HCT116 (cell line): ENCODE measurements around the gene APC2. TPM values are rescaled to one million over a fixed set of nuclear protein-coding genes. Genes with fewer than 3 reads are reported as not detected.

Source experiments
- ATAC-seq: fragments of 200-7000 bp; cut with Tn5 transposase; 2 replicates; pipeline ENCODE4 v1.9.1; 2020; ENCODE audit warnings: mild to moderate bottlenecking, moderate library complexity
- BruUV-seq: library from RNA; stranded (reverse); fragments of 400-500 nt; replicated peaks from 2 replicates; lab custom pipeline; 2021; lab: Mats Ljungman, UMichigan
- CTCF ChIA-PET: fragments of 300-600 bp; sonication (Branson Sonifier 250); formaldehyde crosslinking; loops from one replicate; lab custom pipeline; 2021; ENCODE audit warnings: antibody characterized with exemption; lab: Charles Lee
- POLR2A ChIA-PET: fragments of 300-600, 350-600 bp; sonication (Branson Sonifier 250); formaldehyde crosslinking; loops from one replicate; lab custom pipeline; 2021; ENCODE audit warnings: antibody characterized with exemption; lab: Charles Lee
- RAD21 ChIA-PET, 2 experiments: fragments of 300-600 bp; sonication (Branson Sonifier 250); formaldehyde crosslinking; loops; one replicate each; lab custom pipeline; 2023; ENCODE audit warnings: low total read pairs in 2 of 2; ENCODE audit not compliant: uncharacterized antibody in 2 of 2, unreplicated experiment in 2 of 2, low non-redundant PET in 1 of 2; lab: Charles Lee
- DNase-seq: peaks from one replicate; pipeline ENCODE4 v3.0.0-alpha.2; 2010; ENCODE audit warnings: low read depth, low spot score
- H2AFZ ChIP-seq: fragments of 200-600 bp; shearing (Covaris generic), sonication (generic); 2 replicates; pipeline ENCODE4 v1.6.1; 2017; ENCODE audit warnings: low read depth, mixed run types, mixed read lengths, antibody characterized with exemption, low read length; ENCODE audit not compliant: poor library complexity, severe bottlenecking
- H3K27ac ChIP-seq: 2 replicates; pipeline ENCODE4 v1.5.1; 2012; ENCODE audit warnings: low read depth, low read length
- H3K27me3 ChIP-seq: fragments of 200-600 bp; sonication (generic); 2 replicates; pipeline ENCODE4 v1.6.1; 2016; ENCODE audit warnings: mixed run types, low read length, mixed read lengths; ENCODE audit not compliant: insufficient read depth
- H3K36me3 ChIP-seq, 2 experiments: fragments of 200-500 bp in 1 of 2; fragments of 200-600 bp in 1 of 2; sonication (Bioruptor generic) in 1 of 2; sonication (generic) in 1 of 2; 2 replicates each; pipeline versions ENCODE4 v1.5.1 to v1.6.1; 2014 to 2016; ENCODE audit warnings: low read length in 2 of 2, inconsistent platforms in 1 of 2, mixed read lengths in 1 of 2, mixed run types in 1 of 2; ENCODE audit not compliant: insufficient read depth in 2 of 2, control insufficient read depth in 1 of 2
- H3K4me1 ChIP-seq, 2 experiments: fragments of 200-600 bp in 1 of 2; sonication (generic) in 1 of 2; 2 replicates each; pipeline versions ENCODE4 v1.5.1 to v1.6.1; 2012 to 2017; ENCODE audit warnings: low read length in 2 of 2, inconsistent platforms in 1 of 2, mild to moderate bottlenecking in 1 of 2, mixed read lengths in 1 of 2, mixed run types in 1 of 2, moderate library complexity in 1 of 2; ENCODE audit not compliant: insufficient read depth in 2 of 2, control insufficient read depth in 1 of 2
- H3K4me2 ChIP-seq: fragments of 200-600 bp; sonication (generic); 2 replicates; pipeline ENCODE4 v1.6.1; 2017; ENCODE audit warnings: mixed run types, low read length, mixed read lengths
- H3K4me3 ChIP-seq, 2 experiments: fragments of 200-600 bp in 1 of 2; sonication (generic) in 1 of 2; replicated peaks in 1 of 2; 2 replicates each; pipeline ENCODE4 v1.5.1; 2011 to 2016; ENCODE audit warnings: low read length in 2 of 2, control low read depth in 1 of 2, low read depth in 1 of 2, mild to moderate bottlenecking in 1 of 2, mixed read lengths in 1 of 2, mixed run types in 1 of 2
- H3K79me2 ChIP-seq: fragments of 200-600 bp; sonication (generic); 2 replicates; pipeline ENCODE4 v1.6.1; 2017; ENCODE audit warnings: mild to moderate bottlenecking, mixed run types, low read length, moderate library complexity, mixed read lengths; ENCODE audit not compliant: insufficient read depth
- H3K9ac ChIP-seq: fragments of 200-600 bp; sonication (generic); 2 replicates; pipeline ENCODE4 v1.6.1; 2016; ENCODE audit warnings: low read length, mixed read lengths
- H3K9me2 ChIP-seq: fragments of 200-600 bp; sonication (generic), shearing (Covaris generic); 2 replicates; pipeline ENCODE4 v1.6.1; 2017; ENCODE audit warnings: mixed run types, mild to moderate bottlenecking, moderate library complexity; ENCODE audit not compliant: insufficient read depth
- H3K9me3 ChIP-seq, 2 experiments: fragments of 200-500 bp in 1 of 2; fragments of 200-600 bp in 1 of 2; sonication (Bioruptor generic) in 1 of 2; sonication (generic) in 1 of 2; 2 replicates each; pipeline ENCODE4 v1.6.1; 2014 to 2017; ENCODE audit warnings: low read length in 2 of 2, mixed read lengths in 2 of 2, inconsistent platforms in 1 of 2, low read depth in 1 of 2, mild to moderate bottlenecking in 1 of 2, mixed run types in 1 of 2, moderate library complexity in 1 of 2; ENCODE audit not compliant: control insufficient read depth in 1 of 2, insufficient read depth in 1 of 2
- H4K20me1 ChIP-seq: fragments of 200-600 bp; sonication (generic), shearing (Covaris generic); 2 replicates; pipeline ENCODE4 v1.6.1; 2017; ENCODE audit warnings: mixed run types, mild to moderate bottlenecking, moderate library complexity; ENCODE audit not compliant: insufficient read depth
- ATF3 ChIP-seq: IDR thresholded peaks from 2 replicates; pipeline ENCODE4 v1.6.1; 2012
- CEBPB ChIP-seq: IDR thresholded peaks from 2 replicates; pipeline ENCODE4 v1.6.1; 2012; ENCODE audit warnings: low read depth
- ELF1 ChIP-seq: IDR thresholded peaks from 2 replicates; pipeline ENCODE4 v1.6.1; 2012; ENCODE audit warnings: low read depth, borderline replicate concordance
- EZH2 ChIP-seq: fragments of 200-600 bp; sonication (generic); IDR thresholded peaks from 2 replicates; pipeline ENCODE4 v1.6.1; 2017; ENCODE audit warnings: antibody characterized with exemption, mixed run types
- EZH2phosphoT487 ChIP-seq: fragments of 200-600 bp; IDR thresholded peaks from 2 replicates; pipeline ENCODE4 v1.6.1; 2018; ENCODE audit warnings: antibody characterized with exemption, borderline replicate concordance
- FOSL1 ChIP-seq: IDR thresholded peaks from 2 replicates; pipeline ENCODE4 v1.6.1; 2012; ENCODE audit warnings: low read depth
- JUND ChIP-seq: IDR thresholded peaks from 2 replicates; pipeline ENCODE4 v1.6.1; 2012
- MAX ChIP-seq: IDR thresholded peaks from 2 replicates; pipeline ENCODE4 v1.6.1; 2012
- POLR2A ChIP-seq: IDR thresholded peaks from 2 replicates; pipeline ENCODE4 v1.7.0; 2011; ENCODE audit warnings: borderline replicate concordance; ENCODE audit not compliant: insufficient read depth, insufficient read length; ENCODE audit errors: extremely low read depth
- RAD21 ChIP-seq: IDR thresholded peaks from 2 replicates; pipeline ENCODE4 v1.6.1; 2012; ENCODE audit warnings: low read depth, mild to moderate bottlenecking
- REST ChIP-seq: IDR thresholded peaks from 2 replicates; pipeline ENCODE4 v1.6.1; 2012; ENCODE audit warnings: low read depth
- SIN3A ChIP-seq: IDR thresholded peaks from 2 replicates; pipeline ENCODE4 v1.6.1; 2012; ENCODE audit warnings: low read depth
- YY1 ChIP-seq: IDR thresholded peaks from 2 replicates; pipeline ENCODE4 v1.6.1; 2011; ENCODE audit warnings: low read length, low read depth, moderate library complexity, mild to moderate bottlenecking; ENCODE audit not compliant: insufficient replicate concordance; ENCODE audit errors: extremely low read depth
- ZFX ChIP-seq: fragments of 450-650 bp; IDR thresholded peaks from 2 replicates; pipeline ENCODE4 v1.6.1; 2017
- intact Hi-C: fragments of 100-400 bp; cut with micrococcal nuclease; formaldehyde crosslinking; loops from 2 replicates; pipeline ENCODE4 v1.10.0; 2022
- total RNA-seq: library from RNA; stranded (reverse); gene quantifications from one replicate; pipeline ENCODE4 v1.2.1, GENCODE V29; 2021; ENCODE audit not compliant: unreplicated experiment
- TF ChIP-seq, protein P1 (sequence below), 3 experiments: fragments of 200-600 bp in 1 of 3; sonication (generic) in 1 of 3; IDR thresholded peaks in 2 of 3; conservative IDR thresholded peaks in 1 of 3; 2 replicates each; pipeline ENCODE4 v1.5.1; 2012 to 2017; ENCODE audit warnings: low read depth in 2 of 3, low read length in 2 of 3, antibody characterized with exemption in 1 of 3, borderline replicate concordance in 1 of 3, control low read depth in 1 of 3, mild to moderate bottlenecking in 1 of 3, mixed read lengths in 1 of 3, mixed run types in 1 of 3, moderate library complexity in 1 of 3; ENCODE audit not compliant: insufficient read depth in 1 of 3

APC2 gene
- total RNA-seq, 1 experiment from 2014 or later, result 1.6 TPM

GRCh38 chr19:1501200-1501595 lies 51.3 kb downstream of the APC2 start:
- Histone ChIP-seq H3K4me1 (peaks cover 4 to 25% of the 10 kb centered on the region in 2 experiments; a peak in 3 of 4 replicates), H2AFZ (no peak overlapping the region), H3K36me3 (no peaks in the 10 kb centered on the region), H3K79me2 (no peaks in the 10 kb centered on the region), H3K9ac (no peak overlapping the region), H3K27ac (no peak overlapping the region), H3K27me3 (no peaks in the 10 kb centered on the region), H4K20me1 (no peaks in the 10 kb centered on the region), H3K4me3 (no peak overlapping the region), H3K9me3 (no peaks in the 10 kb centered on the region), H3K4me2 (no peak overlapping the region), H3K9me2 (no peaks in the 10 kb centered on the region)
- RAD21 ChIA-PET, result no interaction called here
- DNase-seq (no peak), ATAC-seq (no peak)
- intact Hi-C loops, result no loop called here
- POLR2A ChIA-PET, result no interaction called here
- TF ChIP-seq CEBPB, result no peak
- TF ChIP-seq REST, result no peak
- TF ChIP-seq JUND, result no peak
- TF ChIP-seq RAD21, result no peak
- TF ChIP-seq YY1, result no peak
- TF ChIP-seq SIN3A, result no peak
- no peak for TF ChIP-seq ELF1
- no peak for TF ChIP-seq ATF3
- TF ChIP-seq EZH2phosphoT487, result no peak
- no peak for TF ChIP-seq MAX
- TF ChIP-seq ZFX, result no peak
- TF ChIP-seq POLR2A, result no peak
- TF ChIP-seq, protein P1, sequence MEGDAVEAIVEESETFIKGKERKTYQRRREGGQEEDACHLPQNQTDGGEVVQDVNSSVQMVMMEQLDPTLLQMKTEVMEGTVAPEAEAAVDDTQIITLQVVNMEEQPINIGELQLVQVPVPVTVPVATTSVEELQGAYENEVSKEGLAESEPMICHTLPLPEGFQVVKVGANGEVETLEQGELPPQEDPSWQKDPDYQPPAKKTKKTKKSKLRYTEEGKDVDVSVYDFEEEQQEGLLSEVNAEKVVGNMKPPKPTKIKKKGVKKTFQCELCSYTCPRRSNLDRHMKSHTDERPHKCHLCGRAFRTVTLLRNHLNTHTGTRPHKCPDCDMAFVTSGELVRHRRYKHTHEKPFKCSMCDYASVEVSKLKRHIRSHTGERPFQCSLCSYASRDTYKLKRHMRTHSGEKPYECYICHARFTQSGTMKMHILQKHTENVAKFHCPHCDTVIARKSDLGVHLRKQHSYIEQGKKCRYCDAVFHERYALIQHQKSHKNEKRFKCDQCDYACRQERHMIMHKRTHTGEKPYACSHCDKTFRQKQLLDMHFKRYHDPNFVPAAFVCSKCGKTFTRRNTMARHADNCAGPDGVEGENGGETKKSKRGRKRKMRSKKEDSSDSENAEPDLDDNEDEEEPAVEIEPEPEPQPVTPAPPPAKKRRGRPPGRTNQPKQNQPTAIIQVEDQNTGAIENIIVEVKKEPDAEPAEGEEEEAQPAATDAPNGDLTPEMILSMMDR (IDR thresholded peaks at IDR 0.05 in 2 of 3, conservative IDR thresholded peaks at IDR 0.05 in 1 of 3; ENCODE audit: borderline replicate concordance in 1 of 3, insufficient read depth in 1 of 3, low read depth in 2 of 3, low read length in 2 of 3), result no peak
- no peak for TF ChIP-seq EZH2
- TF ChIP-seq FOSL1, result no peak
- CTCF ChIA-PET, result interaction anchor here (1.1 kb wide), 1 partner anchor 10 kb away, joined by 4 read pairs; the partner anchor contains the start of gene REEP6
- BruUV-seq, result no TSS peak
